GM19467 (cell line): Measurements from ENCODE around the gene RCCD1.

ENCODE experiments used
- ATAC-seq: cut with Tn5 transposase; IDR thresholded peaks from one replicate; pipeline ENCODE4 v1.9.1; 2021; ENCODE audit warnings: mild to moderate bottlenecking, moderate library complexity; ENCODE audit not compliant: unreplicated experiment

RCCD1 gene

GRCh38 chr15:90960298-90961091, 5.8 kb downstream of the RCCD1 start:
- no peak for ATAC-seq

- no peak for ATAC-seq
These were observed 7.3 kb downstream of the RCCD1 start for GRCh38 chr15:90962021-90962420.

GRCh38 chr15:90966262-90966661, 11.6 kb downstream of the RCCD1 start:
- ATAC-seq, result no peak

GRCh38 chr15:90967206-90967605, 12.5 kb downstream of the RCCD1 start:
- ATAC-seq, result no peak

GRCh38 chr15:90968434-90968833, 13.8 kb downstream of the RCCD1 start:
- no peak for ATAC-seq

- no peak for ATAC-seq
These were observed 15.6 kb downstream of the RCCD1 start for GRCh38 chr15:90970274-90970673.

- no peak for ATAC-seq
These were observed 17.4 kb downstream of the RCCD1 start for GRCh38 chr15:90972133-90972532.

- no peak for ATAC-seq
These were observed 19.5 kb downstream of the RCCD1 start for GRCh38 chr15:90974216-90974615.

GRCh38 chr15:90979582-90979981, 24.9 kb downstream of the RCCD1 start:
- no peak for ATAC-seq

- no peak for ATAC-seq
These were observed 27.0 kb downstream of the RCCD1 start for GRCh38 chr15:90981681-90982080.

GRCh38 chr15:90982135-90982534, 27.5 kb downstream of the RCCD1 start:
- ATAC-seq, result no peak

- ATAC-seq, result no peak
These were observed 32.3 kb downstream of the RCCD1 start for GRCh38 chr15:90986790-90987507.

GRCh38 chr15:90987561-90988141, 33.0 kb downstream of the RCCD1 start:
- ATAC-seq, result no peak

- ATAC-seq, result no peak
These were observed 33.6 kb downstream of the RCCD1 start for GRCh38 chr15:90988296-90988695.

- no peak for ATAC-seq
These were observed 34.5 kb downstream of the RCCD1 start for GRCh38 chr15:90989040-90989768.

GRCh38 chr15:90990446-90990845, 35.8 kb downstream of the RCCD1 start:
- ATAC-seq, result no peak

GRCh38 chr15:90991587-90992285, 37.1 kb downstream of the RCCD1 start:
- ATAC-seq, result no peak

- ATAC-seq, result peak; percentile 5
These were observed 39.4 kb downstream of the RCCD1 start for GRCh38 chr15:90994059-90994416.

GRCh38 chr15:90994417-90995311, 40.0 kb downstream of the RCCD1 start, which contains the start of gene PRC1:
Gene PRC1, minus strand, starts transcription at chr15:90994535. Its CDS starts 118 bp downstream, at chr15:90994417.
- peak; percentile 91 for ATAC-seq

- ATAC-seq, result no peak
These were observed 44.1 kb downstream of the RCCD1 start for GRCh38 chr15:90998737-90999136.
